GM23248 (cell line): Measurements from ENCODE around the gene SSBP2.

Source experiments
- EZH2 ChIP-seq: fragments of 200-600 bp; sonication (generic); IDR thresholded peaks from 2 replicates; pipeline ENCODE4 v1.6.1; 2018; ENCODE audit warnings: antibody characterized with exemption, mild to moderate bottlenecking; ENCODE audit not compliant: insufficient read depth, poor library complexity, severe bottlenecking
- EZH2phosphoT487 ChIP-seq: fragments of 200-600 bp; sonication (generic); IDR thresholded peaks from 2 replicates; pipeline ENCODE4 v1.6.1; 2018; ENCODE audit warnings: antibody characterized with exemption, moderate library complexity, mild to moderate bottlenecking, low read depth; ENCODE audit not compliant: insufficient read depth

- TF ChIP-seq EZH2 (no peak), EZH2phosphoT487 (no peak)
Observed at GRCh38 chr5:81542242-81542641, 208.7 kb downstream of the SSBP2 start.
